Karpas-422 (cell line): Measurements from ENCODE around the gene MXRA7. TPM values are rescaled to one million over a fixed set of nuclear protein-coding genes. Genes with fewer than 3 reads are reported as not detected.

Source experiments
- DNase-seq: peaks from one replicate; pipeline ENCODE4 v3.0.0-alpha.2; 2015
- H2AFZ ChIP-seq: fragments of 200-600 bp; sonication (generic); 2 replicates; pipeline ENCODE4 v1.6.1; 2014; ENCODE audit warnings: antibody characterized with exemption, low read length, mixed read lengths
- H3K27ac ChIP-seq: fragments of 200-600 bp; sonication (generic); 2 replicates; pipeline ENCODE4 v1.5.1; 2014; ENCODE audit warnings: mild to moderate bottlenecking, low read length, moderate library complexity
- H3K27me3 ChIP-seq: fragments of 200-600 bp; sonication (generic); 2 replicates; pipeline ENCODE4 v1.6.1; 2014; ENCODE audit warnings: low read length, mixed read lengths
- H3K36me3 ChIP-seq: fragments of 200-600 bp; sonication (generic); 2 replicates; pipeline ENCODE4 v1.6.1; 2014; ENCODE audit warnings: low read length, mixed read lengths; ENCODE audit not compliant: insufficient read depth
- H3K4me1 ChIP-seq: fragments of 200-600 bp; sonication (generic); 2 replicates; pipeline ENCODE4 v1.6.1; 2014; ENCODE audit warnings: mild to moderate bottlenecking, low read length, mixed read lengths
- H3K4me2 ChIP-seq: fragments of 200-600 bp; sonication (generic); 2 replicates; pipeline ENCODE4 v1.6.1; 2014; ENCODE audit warnings: low read length, low read depth, mild to moderate bottlenecking; ENCODE audit not compliant: poor library complexity, severe bottlenecking
- H3K4me3 ChIP-seq: fragments of 200-600 bp; sonication (generic); 2 replicates; pipeline ENCODE4 v1.5.1; 2014; ENCODE audit warnings: mild to moderate bottlenecking, antibody characterized with exemption, low read length, mixed read lengths
- H3K79me2 ChIP-seq: fragments of 200-600 bp; sonication (generic); 2 replicates; pipeline ENCODE4 v1.6.1; 2014; ENCODE audit warnings: mild to moderate bottlenecking, low read length, mixed read lengths
- H3K9ac ChIP-seq: fragments of 200-600 bp; sonication (generic); 2 replicates; pipeline ENCODE4 v1.6.0; 2014; ENCODE audit warnings: low read length
- H3K9me2 ChIP-seq: fragments of 200-600 bp; sonication (generic), shearing (Covaris generic); replicated peaks from 2 replicates; pipeline ENCODE4 v1.6.0; 2014; ENCODE audit warnings: mild to moderate bottlenecking, low read length, moderate library complexity; ENCODE audit not compliant: insufficient read depth
- H3K9me3 ChIP-seq: fragments of 300-700, 200-600 bp; sonication (generic); 2 replicates; pipeline ENCODE4 v1.6.1; 2014; ENCODE audit warnings: low read length, mixed read lengths
- H4K20me1 ChIP-seq: fragments of 200-600 bp; sonication (generic); 2 replicates; pipeline ENCODE4 v1.6.1; 2014; ENCODE audit warnings: mild to moderate bottlenecking, antibody characterized with exemption, low read length, low read depth; ENCODE audit not compliant: insufficient read depth
- total RNA-seq: library from RNA; depleted of rRNA; stranded (reverse); fragments of >200 nt; shearing (Covaris generic); gene quantifications from 2 replicates; pipeline ENCODE4 v1.2.3, GENCODE V29; 2014; ENCODE audit warnings: low replicate concordance

The MXRA7 gene
- total RNA-seq, 1 experiment from 2014 or later = 0.45 TPM

DNA sequence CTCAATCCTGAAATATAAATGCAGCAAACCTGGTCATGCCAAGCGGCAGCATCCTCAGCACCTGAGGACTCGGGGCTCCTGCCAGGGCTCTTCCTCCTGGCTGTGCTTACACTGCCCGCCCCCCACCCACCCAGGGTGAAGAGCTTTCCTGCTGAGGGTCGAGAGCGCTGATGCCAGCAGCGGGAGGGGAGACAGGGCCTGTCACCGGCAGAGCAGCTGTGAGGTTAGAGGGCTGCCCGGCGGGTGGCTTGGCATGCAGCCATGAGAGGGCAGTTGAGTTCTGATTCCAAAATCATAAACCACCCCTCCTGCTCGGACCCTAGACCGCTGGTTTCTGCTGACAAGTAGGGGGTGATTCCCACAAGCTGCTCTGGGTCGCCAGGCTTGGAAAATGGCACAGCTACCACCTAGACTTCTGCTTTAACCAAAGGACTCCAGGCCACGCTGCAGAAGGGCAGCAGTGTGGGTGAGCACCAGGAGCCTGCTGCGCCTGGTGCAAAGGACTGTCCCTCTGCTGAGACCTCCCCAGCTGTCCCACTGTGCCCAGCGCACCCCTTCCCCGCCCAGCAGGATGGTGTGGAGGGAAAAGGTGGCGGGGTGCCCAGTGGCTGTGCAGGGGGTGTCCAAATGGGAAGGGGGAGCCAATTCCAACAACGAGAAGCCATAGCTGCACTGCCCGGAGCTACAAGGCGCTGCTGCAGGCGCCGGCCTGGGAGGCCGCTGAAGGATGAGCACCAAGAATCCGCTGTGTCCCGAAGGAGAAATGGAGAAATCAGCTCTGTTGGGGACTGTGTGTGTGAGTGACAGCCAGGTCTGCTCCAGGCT is 26.6 kb downstream of the MXRA7 start:
- Histone ChIP-seq H3K36me3 (no peaks in the 10 kb centered on the region), H3K9ac (no peak overlapping the region), H4K20me1 (no peaks in the 10 kb centered on the region)

DNA sequence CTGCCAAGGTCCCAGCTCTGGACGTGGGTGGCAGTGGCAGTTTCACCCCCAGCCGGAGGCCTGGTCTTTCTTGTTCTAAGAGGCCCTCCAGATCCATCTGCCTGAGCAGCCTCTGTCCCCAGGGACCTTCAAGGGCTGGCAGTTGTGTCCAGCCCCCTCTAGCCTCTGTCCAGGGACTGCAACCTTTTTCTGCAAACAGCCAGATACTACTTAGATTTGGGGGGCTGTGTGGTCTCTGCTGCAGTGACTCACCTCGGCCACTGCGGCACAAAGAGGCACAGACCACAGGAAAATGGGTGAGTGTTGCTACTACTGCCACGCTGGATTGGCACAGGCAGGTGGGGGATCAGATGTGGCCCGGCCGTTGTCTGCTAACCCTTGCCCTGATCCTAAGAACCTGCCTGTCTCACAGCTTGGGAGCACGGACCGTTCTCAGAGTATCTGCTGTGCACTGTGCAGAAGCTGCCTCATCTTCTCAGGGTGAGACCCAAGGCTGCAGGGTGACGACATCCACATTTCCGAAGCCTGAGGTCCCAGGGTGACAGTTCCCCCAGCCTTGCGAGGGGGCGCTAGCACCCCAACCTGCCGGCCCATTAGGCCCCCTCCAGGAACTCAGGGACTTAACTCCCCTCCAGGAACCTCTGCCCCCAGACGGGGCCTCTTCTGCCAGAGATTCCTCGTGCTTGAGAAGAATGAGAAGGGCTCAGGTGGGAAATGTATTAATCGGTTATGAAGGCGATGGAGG is 27.6 kb downstream of the MXRA7 start:
- Histone ChIP-seq H3K4me3 (no peak overlapping the region), H3K27me3 (no peaks in the 10 kb centered on the region), H3K27ac (no peak overlapping the region), H3K79me2 (no peaks in the 10 kb centered on the region), H4K20me1 (no peaks in the 10 kb centered on the region), H3K4me1 (no peaks in the 10 kb centered on the region), H3K9me2 (no peaks in the 10 kb centered on the region), H3K4me2 (no peak overlapping the region), H3K9ac (no peak overlapping the region), H3K9me3 (no peaks in the 10 kb centered on the region), H2AFZ (no peak overlapping the region), H3K36me3 (no peaks in the 10 kb centered on the region)
- DNase-seq = peak; percentile 66

More for the DNA sequence above, 26.6 kb downstream of the MXRA7 start:
- no peak overlapping the region for H3K4me3 ChIP-seq
- H3K9me2 ChIP-seq = no peaks in the 10 kb centered on the region
- no peaks in the 10 kb centered on the region for H3K9me3 ChIP-seq
- H2AFZ ChIP-seq = no peak overlapping the region
- no peaks in the 10 kb centered on the region for H3K79me2 ChIP-seq
- no peaks in the 10 kb centered on the region for H3K27me3 ChIP-seq
- no peaks in the 10 kb centered on the region for H3K4me1 ChIP-seq
- H3K27ac ChIP-seq = no peak overlapping the region
- no peak overlapping the region for H3K4me2 ChIP-seq
- DNase-seq = no peak

DNA sequence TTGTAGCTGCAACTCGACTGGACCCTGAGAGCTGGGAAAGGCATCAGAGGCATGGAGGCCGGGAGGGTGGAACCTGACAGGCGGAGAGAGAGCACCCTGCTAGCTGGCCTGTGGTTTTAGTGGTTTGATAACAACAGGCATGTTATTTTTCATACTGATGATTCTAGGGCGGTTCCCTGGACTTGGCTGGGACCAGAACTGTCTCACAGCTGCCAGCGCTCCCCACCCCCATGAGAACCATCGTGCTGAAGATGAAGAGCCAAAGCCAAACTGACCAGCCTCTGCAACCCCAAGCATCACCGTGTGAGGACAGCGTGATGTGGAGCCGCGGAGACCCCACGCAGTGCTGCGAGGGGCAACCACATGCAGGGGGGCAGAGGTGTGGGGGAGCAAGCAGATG is 28.5 kb downstream of the MXRA7 start:
- Histone ChIP-seq H2AFZ (no peak overlapping the region), H3K9me2 (no peaks in the 10 kb centered on the region), H3K4me3 (no peak overlapping the region), H3K9me3 (no peaks in the 10 kb centered on the region), H3K79me2 (no peaks in the 10 kb centered on the region), H3K9ac (no peak overlapping the region), H3K27me3 (no peaks in the 10 kb centered on the region), H3K4me2 (no peak overlapping the region), H3K27ac (no peak overlapping the region), H3K36me3 (no peaks in the 10 kb centered on the region), H3K4me1 (no peaks in the 10 kb centered on the region), H4K20me1 (no peaks in the 10 kb centered on the region)
- no peak for DNase-seq

DNA sequence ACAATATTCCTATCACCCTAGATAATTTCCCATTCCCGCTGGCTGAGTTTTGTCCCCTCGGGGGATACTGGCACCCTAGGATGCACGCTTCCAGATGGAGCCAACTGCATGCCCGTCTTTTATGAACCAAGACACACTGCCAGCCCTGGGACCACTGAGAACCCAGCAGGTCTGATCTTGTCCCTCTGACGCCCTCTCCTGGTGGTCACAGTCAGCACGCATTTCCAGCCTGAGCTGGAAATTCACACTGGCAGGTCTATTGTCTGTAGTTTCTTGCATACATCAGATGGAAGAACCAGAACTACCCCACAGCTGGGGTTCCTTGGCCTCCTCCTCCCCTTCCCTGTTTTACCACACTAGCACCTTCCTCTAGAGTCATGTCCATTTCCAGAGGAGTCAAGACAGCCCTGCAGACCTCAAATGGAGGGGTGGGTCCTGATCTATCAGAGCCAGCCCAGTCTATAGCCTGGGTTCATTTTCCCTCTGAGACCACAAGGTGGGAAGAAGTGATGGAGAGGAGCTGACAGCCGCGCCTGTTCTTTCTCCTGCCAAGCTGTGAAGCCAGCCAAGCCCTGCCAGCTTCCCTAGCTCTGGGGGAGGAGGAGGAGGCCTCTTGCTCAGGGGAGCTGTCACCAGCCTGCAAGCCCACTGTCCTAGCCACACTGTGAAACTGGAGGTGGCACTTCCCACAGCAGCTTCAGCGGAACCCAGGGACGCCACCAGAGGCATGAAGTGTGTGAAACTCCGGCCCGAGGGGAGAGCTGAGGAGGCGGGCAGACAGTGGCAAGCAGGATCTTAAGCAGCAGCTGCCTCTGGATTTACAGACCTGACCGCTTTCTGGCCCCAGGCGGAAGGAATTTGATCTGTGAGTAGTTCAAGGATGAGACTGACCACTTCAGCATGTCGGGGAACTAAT is 29.3 kb downstream of the MXRA7 start:
- Histone ChIP-seq H3K4me2 (no peak overlapping the region), H3K27ac (no peak overlapping the region), H3K27me3 (no peaks in the 10 kb centered on the region), H3K79me2 (no peaks in the 10 kb centered on the region), H4K20me1 (no peaks in the 10 kb centered on the region), H3K9me3 (no peaks in the 10 kb centered on the region), H3K4me1 (no peaks in the 10 kb centered on the region), H3K9me2 (no peaks in the 10 kb centered on the region), H3K9ac (no peak overlapping the region), H2AFZ (no peak overlapping the region), H3K4me3 (no peak overlapping the region), H3K36me3 (no peaks in the 10 kb centered on the region)
- peak; percentile 85 for DNase-seq

DNA sequence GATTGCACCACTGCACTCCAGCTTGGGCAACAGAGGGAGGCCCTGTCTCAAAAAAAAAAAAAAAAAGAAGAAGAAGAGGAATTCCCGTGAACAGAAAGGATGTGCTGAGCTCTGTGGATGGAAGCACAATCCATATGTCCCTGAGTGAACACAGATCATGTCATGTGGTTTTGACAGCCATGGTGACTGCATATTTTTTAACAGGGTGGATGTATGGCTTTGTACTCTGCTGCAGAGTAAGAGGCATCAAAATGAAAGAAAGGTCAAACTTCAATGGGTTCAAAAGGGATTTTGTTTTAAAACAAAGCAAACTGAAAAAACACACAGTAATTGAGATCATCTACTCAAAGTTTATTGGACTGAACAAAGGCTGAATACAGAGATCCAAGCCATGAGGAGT is 31.5 kb downstream of the MXRA7 start:
- DNase-seq = no peak
- Histone ChIP-seq H3K27me3 (no peaks in the 10 kb centered on the region), H3K9ac (no peak overlapping the region), H3K79me2 (no peaks in the 10 kb centered on the region), H3K36me3 (no peaks in the 10 kb centered on the region), H2AFZ (no peak overlapping the region), H3K4me2 (no peak overlapping the region), H3K27ac (no peak overlapping the region), H4K20me1 (no peaks in the 10 kb centered on the region), H3K4me1 (no peaks in the 10 kb centered on the region), H3K4me3 (no peak overlapping the region), H3K9me3 (no peaks in the 10 kb centered on the region), H3K9me2 (no peaks in the 10 kb centered on the region)

DNA sequence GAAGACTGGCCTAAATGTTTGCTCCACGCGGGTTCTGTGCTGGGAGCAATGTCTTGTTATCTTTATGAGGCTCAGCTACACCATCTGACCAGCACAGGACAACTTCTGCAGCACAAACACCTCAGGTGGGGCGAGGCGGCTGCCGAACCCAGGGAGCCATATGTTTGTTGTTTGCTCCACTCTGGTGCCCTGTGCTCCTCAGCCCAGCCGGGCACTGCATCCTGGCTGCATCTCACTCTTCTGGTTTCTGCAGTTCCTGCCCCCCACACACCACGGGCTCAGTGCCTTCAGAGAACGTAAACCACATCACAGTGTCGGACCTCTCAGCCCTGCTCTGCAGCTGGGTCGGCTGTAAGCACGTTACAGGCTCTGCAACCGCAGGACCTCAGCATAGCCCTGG is 32.4 kb downstream of the MXRA7 start:
- Histone ChIP-seq H4K20me1 (no peaks in the 10 kb centered on the region), H3K9me2 (no peaks in the 10 kb centered on the region), H3K4me3 (no peak overlapping the region), H3K36me3 (no peaks in the 10 kb centered on the region), H3K9me3 (no peaks in the 10 kb centered on the region), H3K27me3 (no peaks in the 10 kb centered on the region), H3K27ac (no peak overlapping the region), H3K79me2 (no peaks in the 10 kb centered on the region), H3K4me2 (no peak overlapping the region), H3K9ac (no peak overlapping the region), H3K4me1 (no peaks in the 10 kb centered on the region), H2AFZ (no peak overlapping the region)
- no peak for DNase-seq

DNA sequence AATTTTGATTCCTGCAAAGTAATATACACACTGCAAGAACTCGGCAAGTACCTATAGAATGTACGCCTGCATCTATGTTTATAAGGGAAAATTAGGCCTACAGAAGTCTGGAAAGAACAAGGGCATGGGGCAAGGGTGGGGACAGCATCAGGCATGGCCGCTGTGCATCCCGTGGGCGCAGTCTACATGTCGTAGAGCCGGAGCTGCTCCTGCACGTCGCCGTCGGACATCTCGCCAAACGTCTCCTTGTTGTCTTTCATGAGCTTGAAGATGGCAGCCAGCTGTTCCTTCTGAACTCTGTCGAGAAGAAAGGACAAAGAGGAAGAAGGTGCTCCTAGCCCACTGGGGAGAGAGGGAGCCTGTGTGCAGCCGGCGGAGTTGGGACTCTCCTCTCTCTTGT is 33.4 kb downstream of the MXRA7 start:
- H3K79me2 ChIP-seq = no peaks in the 10 kb centered on the region
- no peaks in the 10 kb centered on the region for H3K9me3 ChIP-seq
- H4K20me1 ChIP-seq = no peaks in the 10 kb centered on the region
- H3K27ac ChIP-seq = no peak overlapping the region
- H3K9ac ChIP-seq = no peak overlapping the region
- H3K4me1 ChIP-seq = peaks cover 1% of the 10 kb centered on the region
- no peak for DNase-seq
- H2AFZ ChIP-seq = no peak overlapping the region
- H3K9me2 ChIP-seq = peaks cover under 1% of the 10 kb centered on the region; the same call in 1 of the 2 replicates
- no peak overlapping the region for H3K4me3 ChIP-seq
- H3K36me3 ChIP-seq = no peaks in the 10 kb centered on the region
- no peaks in the 10 kb centered on the region for H3K27me3 ChIP-seq
- H3K4me2 ChIP-seq = no peak overlapping the region

DNA sequence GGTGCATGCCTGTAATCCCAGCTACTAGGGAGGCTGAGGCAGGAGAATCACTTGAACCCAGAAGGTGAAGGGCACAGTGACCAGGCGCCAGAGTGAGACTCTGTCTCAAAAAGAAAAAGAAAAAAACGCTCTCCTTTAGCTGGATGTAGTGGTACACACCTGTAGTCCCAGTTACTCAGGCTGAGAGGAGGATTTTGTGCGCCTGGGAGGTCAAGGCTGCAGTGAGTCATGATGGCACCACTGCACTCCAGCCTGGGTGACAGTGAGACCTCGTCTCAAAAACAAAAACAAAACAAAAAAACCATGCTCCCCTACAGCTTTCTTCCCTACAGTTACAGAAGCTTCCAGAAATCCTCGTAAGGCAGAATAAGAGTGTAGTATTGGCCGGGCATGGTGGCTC is 34.1 kb downstream of the MXRA7 start:
- Histone ChIP-seq H3K36me3 (no peaks in the 10 kb centered on the region), H3K27me3 (no peaks in the 10 kb centered on the region), H3K79me2 (no peaks in the 10 kb centered on the region), H2AFZ (no peak overlapping the region), H3K9me3 (no peaks in the 10 kb centered on the region), H3K4me2 (no peak overlapping the region), H3K9ac (no peak overlapping the region), H3K27ac (no peak overlapping the region), H4K20me1 (no peaks in the 10 kb centered on the region), H3K4me3 (no peak overlapping the region), H3K9me2 (peaks cover 6% of the 10 kb centered on the region; the same call in 1 of the 2 replicates), H3K4me1 (peaks cover 8% of the 10 kb centered on the region)
- no peak for DNase-seq
